B cell (primary cell): ENCODE measurements around the gene NOTCH3. TPM values are rescaled to one million over a fixed set of nuclear protein-coding genes. Genes with fewer than 3 reads are reported as not detected.

Experiments
- ATAC-seq: fragments of 200-7000 bp; cut with Tn5 transposase; one replicate; pipeline ENCODE4 v1.10.0; 2021; ENCODE audit warnings: low read depth, mild to moderate bottlenecking, moderate number of reproducible peaks, moderate library complexity
- CTCF ChIA-PET: fragments of 350-600 bp; sonication (Branson Sonifier 250); formaldehyde crosslinking; loops from one replicate; lab custom pipeline; 2021; ENCODE audit warnings: antibody characterized with exemption, inconsistent platforms; lab: Charles Lee
- POLR2A ChIA-PET: fragments of 350-600 bp; sonication (Branson Sonifier 250); formaldehyde crosslinking; loops from one replicate; lab custom pipeline; 2021; ENCODE audit warnings: antibody characterized with exemption; lab: Charles Lee
- DNase-seq: peaks from one replicate; pipeline ENCODE4 v3.0.0; 2013
- H2AFZ ChIP-seq: 2 replicates; pipeline ENCODE4 v1.6.1; 2012; ENCODE audit warnings: mild to moderate bottlenecking, low read depth, low read length; ENCODE audit not compliant: insufficient read depth, poor library complexity, severe bottlenecking
- H3K27ac ChIP-seq, 2 donors: 1 replicate in 1 of 2; 2 replicates in 1 of 2; pipeline ENCODE4 v1.5.1; 2012 to 2013; ENCODE audit warnings: low read length in 2 of 2, mild to moderate bottlenecking in 2 of 2, moderate library complexity in 1 of 2
- H3K27me3 ChIP-seq, 4 experiments: fragments of 200-600 bp in 1 of 4; sonication (generic) in 1 of 4; replicated peaks in 1 of 4; 1 replicate in 2 of 4; 2 replicates in 2 of 4; pipeline versions ENCODE4 v1.6.1 to v1.7.0; 2013 to 2016; ENCODE audit warnings: low read length in 3 of 4, mild to moderate bottlenecking in 2 of 4, mixed read lengths in 1 of 4, moderate library complexity in 1 of 4; ENCODE audit not compliant: insufficient read depth in 4 of 4, control insufficient read depth in 3 of 4; ENCODE audit errors: control extremely low read depth in 1 of 4
- H3K36me3 ChIP-seq, 2 experiments: replicated peaks in 1 of 2; 1 replicate in 1 of 2; 2 replicates in 1 of 2; pipeline versions ENCODE4 v1.6.1 to v1.7.1; 2013; ENCODE audit warnings: low read length in 1 of 2; ENCODE audit not compliant: insufficient read depth in 2 of 2, control insufficient read depth in 1 of 2; ENCODE audit errors: control extremely low read depth in 1 of 2, extremely low read depth in 1 of 2
- H3K4me1 ChIP-seq, 2 donors: fragments of 200-600 bp in 1 of 2; sonication (generic) in 1 of 2; 1 replicate in 1 of 2; 2 replicates in 1 of 2; pipeline versions ENCODE4 v1.5.1 to v1.6.1; 2013 to 2017; ENCODE audit warnings: low read length in 2 of 2; ENCODE audit not compliant: control insufficient read depth in 2 of 2, insufficient read depth in 2 of 2
- H3K4me2 ChIP-seq: replicated peaks from 2 replicates; pipeline ENCODE3; 2012; ENCODE audit warnings: mild to moderate bottlenecking, low read depth, low read length; ENCODE audit not compliant: poor library complexity, severe bottlenecking
- H3K4me3 ChIP-seq, 5 experiments: fragments of 200-600 bp in 1 of 5; sonication (generic) in 1 of 5; 1 replicate in 3 of 5; 2 replicates in 2 of 5; pipeline versions ENCODE4 v1.5.1 to v1.7.0; 2011 to 2016; ENCODE audit warnings: low read length in 4 of 5, mild to moderate bottlenecking in 4 of 5, low read depth in 2 of 5, control low read depth in 1 of 5, moderate library complexity in 1 of 5; ENCODE audit not compliant: insufficient read depth in 1 of 5; ENCODE audit errors: control extremely low read depth in 1 of 5, extremely low read depth in 1 of 5
- H3K79me2 ChIP-seq: fragments of 200-600 bp; sonication (generic); one replicate; pipeline ENCODE4 v1.6.0; 2016; ENCODE audit warnings: low read length; ENCODE audit not compliant: control insufficient read depth, insufficient read depth
- H3K9ac ChIP-seq: fragments of 200-600 bp; sonication (generic); 2 replicates; pipeline ENCODE4 v1.6.1; 2017; ENCODE audit warnings: mild to moderate bottlenecking, low read length, moderate library complexity
- H3K9me3 ChIP-seq, 3 donors: one replicate each; pipeline versions ENCODE4 v1.6.1 to v1.7.1; 2013; ENCODE audit warnings: low read length in 2 of 3; ENCODE audit not compliant: control insufficient read depth in 2 of 3, insufficient read depth in 1 of 3; ENCODE audit errors: control extremely low read depth in 1 of 3
- H4K20me1 ChIP-seq: 2 replicates; pipeline ENCODE4 v1.6.0; 2012; ENCODE audit warnings: mild to moderate bottlenecking, low read length; ENCODE audit not compliant: insufficient read depth, control insufficient read depth, poor library complexity, severe bottlenecking
- H3K27ac Mint-ChIP-seq: one replicate; pipeline ENCODE4 v1.8.0; 2021; ENCODE audit warnings: mixed read lengths
- H3K27me3 Mint-ChIP-seq: one replicate; pipeline ENCODE4 v1.8.0; 2021; ENCODE audit warnings: mixed read lengths
- H3K4me1 Mint-ChIP-seq: one replicate; pipeline ENCODE4 v1.8.0; 2021; ENCODE audit warnings: mixed read lengths
- H3K4me3 Mint-ChIP-seq: one replicate; pipeline ENCODE4 v1.8.0; 2021; ENCODE audit warnings: mixed read lengths
- H3K9me3 Mint-ChIP-seq: one replicate; pipeline ENCODE4 v1.8.0; 2022; ENCODE audit warnings: mixed read lengths; ENCODE audit not compliant: insufficient read depth
- EZH2 ChIP-seq: IDR thresholded peaks from 2 replicates; pipeline ENCODE4 v1.6.1; 2012; ENCODE audit warnings: borderline replicate concordance, low read depth, mild to moderate bottlenecking, moderate library complexity, low read length; ENCODE audit not compliant: insufficient read depth, poor library complexity, severe bottlenecking
- WGBS: methylation state at CpG from one replicate; pipeline ENCODE4 v1.1.5; 2013; ENCODE audit warnings: missing lambda C conversion rate; ENCODE audit not compliant: insufficient coverage; 5-methylcytosine and 5-hydroxymethylcytosine counted together
- intact Hi-C: fragments of 100-400 bp; cut with micrococcal nuclease; formaldehyde crosslinking; loops from one replicate; pipeline ENCODE4 v1.10.0; 2022
- polyA plus RNA-seq: library from polyadenylated mRNA; depleted of rRNA; stranded (reverse); fragments of >200 nt; gene quantifications from 2 replicates; pipeline ENCODE4 v1.2.3, GENCODE V29; 2012
- total RNA-seq, 2 donors: library from RNA; stranded (reverse); fragments of 120-200 nt in 1 of 2; gene quantifications; 1 replicate in 1 of 2; 2 replicates in 1 of 2; pipeline versions ENCODE4 v1.2.3 to v1.2.4, GENCODE V29; 2013 to 2022
- TF ChIP-seq, protein P1 (sequence below): fragments of 200-600 bp; IDR thresholded peaks from one replicate; pipeline ENCODE4 v1.8.0; 2022; ENCODE audit warnings: antibody characterized with exemption, mild to moderate bottlenecking

NOTCH3 gene
- total and polyA plus RNA-seq, 2 donors (not counting 1 experiment from before 2014, with no cell fraction given) = 0.01 to 0.05 TPM

DNA sequence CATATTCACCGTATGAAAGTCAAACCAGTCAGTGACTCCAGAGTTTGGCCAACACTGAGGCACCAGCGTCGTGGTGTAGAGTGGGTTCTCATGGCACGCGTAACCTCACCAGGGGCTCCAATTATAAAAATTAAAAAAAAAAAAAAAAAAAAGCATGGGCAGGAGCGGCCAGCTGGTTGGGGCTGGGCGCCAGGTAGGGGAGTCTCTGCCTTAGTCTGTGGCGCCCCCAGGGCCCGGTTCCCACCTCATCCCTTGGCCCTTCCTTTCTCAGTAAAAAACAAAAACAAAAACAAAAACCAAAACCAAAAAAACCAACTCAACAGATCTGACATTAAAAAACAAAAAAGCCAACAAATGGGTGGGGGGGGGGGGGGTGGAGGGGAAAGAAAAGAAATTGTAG lies 36.1 kb upstream of the NOTCH3 start:
- Histone ChIP-seq H4K20me1 (peaks cover 50% of the 10 kb centered on the region), H3K27ac (no peak overlapping the region), H2AFZ (no peak overlapping the region), H3K4me3 (no peak overlapping the region), H3K79me2 (peaks cover 5% of the 10 kb centered on the region), H3K9me3 (peaks cover 0 to 9% (median 0%) of the 10 kb centered on the region in 3 donors), H3K4me2 (no peak overlapping the region), H3K4me1 (peaks cover 16 to 24% of the 10 kb centered on the region in 2 donors), H3K27me3 (peaks cover 0 to 15% (median 5%) of the 10 kb centered on the region in 4 experiments), H3K36me3 (peaks cover 0 to 53% of the 10 kb centered on the region in 2 experiments), H3K9ac (no peak overlapping the region)
- ChIA-PET POLR2A (no interaction called here), CTCF (no interaction called here)
- no peak overlapping the region for H3K27ac Mint-ChIP-seq
- TF ChIP-seq, protein P1, sequence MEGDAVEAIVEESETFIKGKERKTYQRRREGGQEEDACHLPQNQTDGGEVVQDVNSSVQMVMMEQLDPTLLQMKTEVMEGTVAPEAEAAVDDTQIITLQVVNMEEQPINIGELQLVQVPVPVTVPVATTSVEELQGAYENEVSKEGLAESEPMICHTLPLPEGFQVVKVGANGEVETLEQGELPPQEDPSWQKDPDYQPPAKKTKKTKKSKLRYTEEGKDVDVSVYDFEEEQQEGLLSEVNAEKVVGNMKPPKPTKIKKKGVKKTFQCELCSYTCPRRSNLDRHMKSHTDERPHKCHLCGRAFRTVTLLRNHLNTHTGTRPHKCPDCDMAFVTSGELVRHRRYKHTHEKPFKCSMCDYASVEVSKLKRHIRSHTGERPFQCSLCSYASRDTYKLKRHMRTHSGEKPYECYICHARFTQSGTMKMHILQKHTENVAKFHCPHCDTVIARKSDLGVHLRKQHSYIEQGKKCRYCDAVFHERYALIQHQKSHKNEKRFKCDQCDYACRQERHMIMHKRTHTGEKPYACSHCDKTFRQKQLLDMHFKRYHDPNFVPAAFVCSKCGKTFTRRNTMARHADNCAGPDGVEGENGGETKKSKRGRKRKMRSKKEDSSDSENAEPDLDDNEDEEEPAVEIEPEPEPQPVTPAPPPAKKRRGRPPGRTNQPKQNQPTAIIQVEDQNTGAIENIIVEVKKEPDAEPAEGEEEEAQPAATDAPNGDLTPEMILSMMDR = no peak
- TF ChIP-seq EZH2 = no peak
- H3K27me3 Mint-ChIP-seq = peaks cover 13% of the 10 kb centered on the region
- H3K4me1 Mint-ChIP-seq = peaks cover 18% of the 10 kb centered on the region
- no peaks in the 10 kb centered on the region for H3K9me3 Mint-ChIP-seq
- H3K4me3 Mint-ChIP-seq = no peak overlapping the region
- WGBS = 96% methylated on average over 4 of the region's 9 CpGs
- DNase-seq = no peak
- ATAC-seq = no peak
- intact Hi-C loops = no loop called here

DNA sequence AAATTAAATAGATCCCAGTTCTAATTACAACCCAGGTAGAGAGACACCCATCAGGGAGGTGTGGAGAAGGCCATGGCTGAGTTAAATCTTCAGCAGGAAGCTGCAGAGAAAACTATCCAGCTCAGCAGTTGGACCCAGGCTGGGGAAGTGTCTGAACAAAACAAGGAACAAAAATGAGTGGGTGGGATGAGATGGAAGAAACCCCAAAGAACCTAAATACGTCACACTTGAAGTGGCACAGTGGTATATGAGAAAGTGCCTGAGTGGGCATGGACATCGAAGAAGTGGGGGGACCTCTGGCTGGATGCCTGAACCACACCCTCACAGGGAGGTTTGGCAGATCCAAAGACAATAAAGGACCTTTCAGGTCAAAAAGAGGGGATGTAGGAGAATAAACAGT lies 35.0 kb upstream of the NOTCH3 start:
- WGBS = 93% methylated on average over 2 of the region's 2 CpGs
- no peak overlapping the region for H3K27ac Mint-ChIP-seq
- CTCF ChIA-PET = no interaction called here
- Histone ChIP-seq H3K27me3 (peaks cover 0 to 24% (median 8%) of the 10 kb centered on the region in 4 experiments), H2AFZ (no peak overlapping the region), H3K9me3 (peaks cover 0 to 14% (median 0%) of the 10 kb centered on the region in 3 donors), H4K20me1 (peaks cover 40% of the 10 kb centered on the region), H3K36me3 (peaks cover 0 to 44% of the 10 kb centered on the region in 2 experiments), H3K79me2 (no peaks in the 10 kb centered on the region), H3K4me3 (no peak overlapping the region), H3K9ac (no peak overlapping the region), H3K4me2 (no peak overlapping the region), H3K27ac (no peak overlapping the region), H3K4me1 (peaks cover 20 to 28% of the 10 kb centered on the region in 2 donors)
- H3K27me3 Mint-ChIP-seq = peaks cover 16% of the 10 kb centered on the region
- intact Hi-C loops = no loop called here
- no peak for DNase-seq
- no peak for ATAC-seq
- peaks cover 24% of the 10 kb centered on the region for H3K4me1 Mint-ChIP-seq
- H3K9me3 Mint-ChIP-seq = no peaks in the 10 kb centered on the region
- POLR2A ChIA-PET = interaction anchor here (0.6 to 0.7 kb wide), 2 partner anchors 79 to 151 kb away, joined by 3 to 4 read pairs; no protein-coding TSS in a partner anchor
- no peak overlapping the region for H3K4me3 Mint-ChIP-seq
- no peak for TF ChIP-seq EZH2
- TF ChIP-seq, protein P1 = no peak
